Measurements from ENCODE around the gene RSAD2.
"Not testable (repeated sequence)": the region's sequence is repeated elsewhere in the genome, so short reads cannot be mapped to it uniquely, and the experiment has no call there.

The RSAD2 gene

GRCh38 chr2:6864923-6865345 lies 12.6 kb upstream of the RSAD2 start:
- DNase-seq = no peak

GRCh38 chr2:6865346-6866274 lies 12.0 kb upstream of the RSAD2 start, which contains the start of gene CMPK2:
CMPK2 (minus strand) TSS chr2:6865907; CDS start chr2:6865696, 211 bp downstream.
- peak; percentile 69 for DNase-seq

- DNase-seq = peak; percentile 53
Observed at GRCh38 chr2:6866275-6866671, 11.3 kb upstream of the RSAD2 start.

GRCh38 chr2:6866982-6867381 lies 10.6 kb upstream of the RSAD2 start:
- DNase-seq = no peak

GRCh38 chr2:6872394-6872793 lies 5.2 kb upstream of the RSAD2 start:
- DNase-seq = no peak

- DNase-seq = no peak
Observed at GRCh38 chr2:6874032-6874431, 3.5 kb upstream of the RSAD2 start.

GRCh38 chr2:6876309-6876708 lies 1.3 kb upstream of the RSAD2 start:
- DNase-seq = no peak

GRCh38 chr2:6878549-6878948 lies 972 bp downstream of the RSAD2 start:
- DNase-seq = no peak

- DNase-seq = no peak
Observed at GRCh38 chr2:6879011-6879410, 1.4 kb downstream of the RSAD2 start.

GRCh38 chr2:6880200-6880733 lies 2.7 kb downstream of the RSAD2 start:
- DNase-seq = peak; percentile 80

GRCh38 chr2:6881046-6881445 lies 3.5 kb downstream of the RSAD2 start:
- no peak for DNase-seq

- no peak for DNase-seq
Observed at GRCh38 chr2:6881516-6881915, 3.9 kb downstream of the RSAD2 start.

- DNase-seq = no peak
Observed at GRCh38 chr2:6883448-6884122, 6.0 kb downstream of the RSAD2 start.

GRCh38 chr2:6885551-6885950 lies 8.0 kb downstream of the RSAD2 start:
- no peak for DNase-seq

GRCh38 chr2:6885968-6886367 lies 8.4 kb downstream of the RSAD2 start:
- DNase-seq = no peak

- no peak for DNase-seq
Observed at GRCh38 chr2:6887751-6888192, 10.2 kb downstream of the RSAD2 start.

- DNase-seq = no peak
Observed at GRCh38 chr2:6888724-6889123, 11.1 kb downstream of the RSAD2 start.

GRCh38 chr2:6893876-6894482 lies 16.4 kb downstream of the RSAD2 start:
- no peak for DNase-seq

GRCh38 chr2:6896930-6897759 lies 19.6 kb downstream of the RSAD2 start:
- DNase-seq = peak; percentile 7

GRCh38 chr2:6902581-6902980 lies 25.0 kb downstream of the RSAD2 start:
- not testable (repeated sequence) for DNase-seq

- DNase-seq = no peak
Observed at GRCh38 chr2:6905668-6906067, 28.1 kb downstream of the RSAD2 start.

GRCh38 chr2:6906165-6906741 lies 28.7 kb downstream of the RSAD2 start:
- DNase-seq = no peak

Measured in GDM1 (cell line).